Measurements from ENCODE around the gene NACA. TPM values are rescaled to one million over a fixed set of nuclear protein-coding genes. Genes with fewer than 3 reads are reported as not detected.

Gene NACA
- 1,247 and 1,341 TPM in 2 replicates for total RNA-seq

GRCh38 chr12:56724972-56725722 is at the start of gene NACA:
NACA (minus strand) TSS chr12:56725299; CDS start chr12:56724521, 778 bp downstream.

GRCh38 chr12:56751712-56752598 is 26.9 kb upstream of the NACA start, which contains the start of gene PRIM1:
PRIM1 (minus strand) TSS chr12:56752323; CDS start chr12:56752298, 25 bp downstream.

GRCh38 chr12:56688129-56688845 is 36.8 kb downstream of the NACA start, which contains the start of gene PTGES3:
PTGES3 (minus strand) TSS chr12:56688284; CDS start chr12:56687999, 285 bp downstream.

Other genes starting within 250 kb of the NACA start
- 0.86 and 2.1 TPM in 2 replicates for gene GLS2, start 237.1 kb downstream of the NACA start, total RNA-seq
- gene RBMS2, start 203.5 kb downstream of the NACA start, total RNA-seq: 16.9 and 18.7 TPM in 2 replicates
- gene BAZ2A, start 95.0 kb downstream of the NACA start, total RNA-seq: 27.8 and 50.8 TPM in 2 replicates
- gene ATP5F1B, start 79.3 kb downstream of the NACA start, total RNA-seq: 475 and 702 TPM in 2 replicates
- gene PTGES3, start 37.0 kb downstream of the NACA start, total RNA-seq: 74.3 and 126 TPM in 2 replicates
- 12.1 and 20.8 TPM in 2 replicates for gene PRIM1, start 27.0 kb upstream of the NACA start, total RNA-seq
- 0.31 and 1.3 TPM in 2 replicates for gene HSD17B6, start 38.0 kb upstream of the NACA start, total RNA-seq
- gene SDR9C7, start 209.1 kb upstream of the NACA start, total RNA-seq: 0.31 and 0.57 TPM in 2 replicates
- gene RDH16, start 232.3 kb upstream of the NACA start, total RNA-seq: 0.16 TPM in 1 of 2 replicates, not detected in the other

Measured in hair follicular keratinocyte (primary cell).